ENCODE results near the gene SPOUT1.

DNA sequence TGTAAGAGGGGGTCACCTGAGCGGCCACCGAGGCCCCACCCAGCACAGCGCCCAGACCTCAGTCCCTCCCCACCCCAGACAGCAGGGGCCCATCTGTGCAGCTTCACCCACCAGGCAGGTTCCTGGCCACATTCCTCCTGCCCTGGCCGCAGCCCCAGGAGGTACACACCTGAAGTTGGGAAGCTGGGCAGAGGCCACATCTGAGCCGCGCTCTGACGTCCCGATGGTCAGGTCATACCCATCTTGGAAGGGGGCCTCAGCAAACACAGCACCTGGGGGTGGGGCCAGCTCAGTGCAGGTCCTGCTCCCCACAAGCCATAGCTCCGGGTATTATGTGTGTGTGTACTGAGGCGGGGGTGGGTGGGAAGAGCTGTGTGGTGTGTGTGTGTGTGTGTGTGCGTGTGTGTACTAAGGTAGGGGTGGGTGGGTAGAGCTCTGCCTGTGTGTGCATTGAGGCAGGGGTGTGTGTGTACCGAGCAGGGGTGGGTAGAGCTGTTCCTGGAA lies 5.6 kb downstream of the SPOUT1 start:
- no peak for TF ChIP-seq POLR2A (IDR thresholded peaks at IDR 0.05)
- TF ChIP-seq POLR2AphosphoS5 (IDR thresholded peaks at IDR 0.05) = no peak

Measured in upper lobe of left lung (tissue), 4 donors.